Natural killer cell (primary cell): ENCODE results near the gene NMB. TPM values are rescaled to one million over a fixed set of nuclear protein-coding genes. Genes with fewer than 3 reads are reported as not detected.

Source experiments
- ATAC-seq, 3 donors: fragments of 150-1000 bp in 2 of 3; fragments of 200-7000 bp in 1 of 3; cut with Tn5 transposase; 1 replicate in 1 of 3; 2 replicates in 2 of 3; pipeline ENCODE4 v1.10.0; 2021; ENCODE audit warnings: mild to moderate bottlenecking in 2 of 3, moderate library complexity in 2 of 3
- DNase-seq, 2 donors: peaks; one replicate each; pipeline versions ENCODE4 v3.0.0 to v3.0.0-alpha.2; 2013 to 2021; ENCODE audit warnings: mixed read lengths in 1 of 2
- H3K27ac ChIP-seq: one replicate; pipeline ENCODE4 v1.5.1; 2013; ENCODE audit warnings: mild to moderate bottlenecking, low read length
- H3K27me3 ChIP-seq: one replicate; pipeline ENCODE4 v1.6.1; 2013; ENCODE audit warnings: low read length; ENCODE audit not compliant: control insufficient read depth, insufficient read depth
- H3K36me3 ChIP-seq: one replicate; pipeline ENCODE4 v1.6.1; 2013; ENCODE audit warnings: low read length; ENCODE audit not compliant: control insufficient read depth, insufficient read depth
- H3K4me1 ChIP-seq: one replicate; pipeline ENCODE4 v1.6.1; 2013; ENCODE audit warnings: low read length; ENCODE audit not compliant: control insufficient read depth, insufficient read depth
- H3K4me3 ChIP-seq: one replicate; pipeline ENCODE4 v1.5.1; 2013; ENCODE audit warnings: low read length
- H3K9me3 ChIP-seq: one replicate; pipeline ENCODE4 v1.6.1; 2013; ENCODE audit warnings: low read length; ENCODE audit not compliant: control insufficient read depth, insufficient read depth
- H3K27ac Mint-ChIP-seq, 2 donors: one replicate each; pipeline ENCODE4 v1.8.0; 2022; ENCODE audit warnings: mild to moderate bottlenecking in 2 of 2, mixed read lengths in 2 of 2, moderate library complexity in 1 of 2
- H3K27me3 Mint-ChIP-seq, 2 donors: one replicate each; pipeline ENCODE4 v1.8.0; 2022; ENCODE audit warnings: low read depth in 2 of 2, mixed read lengths in 2 of 2
- H3K36me3 Mint-ChIP-seq: one replicate; pipeline ENCODE4 v1.8.0; 2022; ENCODE audit warnings: mixed read lengths
- H3K4me1 Mint-ChIP-seq, 2 donors: one replicate each; pipeline ENCODE4 v1.8.0; 2022; ENCODE audit warnings: mixed read lengths in 2 of 2
- H3K4me3 Mint-ChIP-seq: one replicate; pipeline ENCODE4 v1.8.0; 2022; ENCODE audit warnings: mild to moderate bottlenecking, moderate library complexity, mixed read lengths
- H3K9me3 Mint-ChIP-seq, 2 donors: one replicate each; pipeline ENCODE4 v1.8.0; 2022; ENCODE audit warnings: mixed read lengths in 2 of 2
- CTCF ChIP-seq: fragments of 200-600 bp; IDR thresholded peaks from one replicate; pipeline ENCODE4 v1.8.0; 2022; ENCODE audit warnings: antibody characterized with exemption
- WGBS: methylation state at CpG from one replicate; pipeline ENCODE4 v1.1.7; 2013; ENCODE audit warnings: missing lambda C conversion rate; ENCODE audit not compliant: insufficient coverage; 5-methylcytosine and 5-hydroxymethylcytosine counted together
- intact Hi-C: fragments of 100-400 bp; cut with micrococcal nuclease; formaldehyde crosslinking; loops from one replicate; pipeline ENCODE4 v1.14.2; 2022
- total RNA-seq, 4 donors: library from RNA; stranded (reverse); fragments of 120-200 nt in 1 of 4; gene quantifications; one replicate each; pipeline versions ENCODE4 v1.2.3 to v1.2.4, GENCODE V29; 2013 to 2022

Gene NMB
- total RNA-seq: 1 to 10 TPM; 3.8 to 6.4 (median 5.1) TPM
- total RNA-seq (2013): 3.6 TPM

- WGBS: under 1% methylated on average over 59 of the region's 61 CpGs
These were observed at the start of gene NMB for GRCh38 chr15:84658080-84658787. NMB (minus strand) TSS chr15:84658199; CDS start chr15:84658152, 47 bp downstream.

GRCh38 chr15:84703808-84704207 lies 45.8 kb upstream of the NMB start:
- H3K9me3 Mint-ChIP-seq: no peaks in the 10 kb centered on the region
- H3K27ac Mint-ChIP-seq: peak overlapping the region; percentile 53 to 66
- H3K4me1 Mint-ChIP-seq: peaks cover 58 to 59% of the 10 kb centered on the region in 2 donors
- no peak overlapping the region for H3K4me3 Mint-ChIP-seq
- TF ChIP-seq CTCF: no peak
- Histone ChIP-seq H3K36me3 (peaks cover 2% of the 10 kb centered on the region), H3K27ac (no peak overlapping the region), H3K9me3 (no peaks in the 10 kb centered on the region), H3K4me1 (peaks cover 3% of the 10 kb centered on the region), H3K27me3 (no peaks in the 10 kb centered on the region), H3K4me3 (no peak overlapping the region)
- H3K27me3 Mint-ChIP-seq: no peaks in the 10 kb centered on the region
- DNase-seq (no peak), ATAC-seq (no peak)
- H3K36me3 Mint-ChIP-seq: no peaks in the 10 kb centered on the region
- intact Hi-C loops: no loop called here
- over 99% methylated on average over 5 of the region's 5 CpGs for WGBS

More at GRCh38 chr15:84658080-84658787, at the start of gene NMB:
- H3K9me3 ChIP-seq: no peaks in the 10 kb centered on the region
- DNase-seq (peak; percentile 78 to 92), ATAC-seq (peak; percentile 72 to 87 (median 79))
- H3K9me3 Mint-ChIP-seq: no peaks in the 10 kb centered on the region
- H3K4me1 Mint-ChIP-seq: peaks cover 39 to 48% of the 10 kb centered on the region in 2 donors
- no peaks in the 10 kb centered on the region for H3K27me3 ChIP-seq
- intact Hi-C loops: loop anchor here (2.0 kb wide), 1 partner anchor 59 kb away; the partner anchor contains the start of gene SEC11A
- H3K27ac Mint-ChIP-seq: peak within 1 kb of the TSS; percentile 76 to 81
- H3K36me3 ChIP-seq: no peaks in the 10 kb centered on the region
- peak within 1 kb of the TSS; percentile 89 for H3K4me3 Mint-ChIP-seq
- peak; percentile 69 for TF ChIP-seq CTCF
- H3K4me1 ChIP-seq: peaks cover 31% of the 10 kb centered on the region
- H3K27ac ChIP-seq: peak within 1 kb of the TSS; percentile 45
- peak within 1 kb of the TSS; percentile 43 for H3K4me3 ChIP-seq
- no peaks in the 10 kb centered on the region for H3K36me3 Mint-ChIP-seq
- no peaks in the 10 kb centered on the region for H3K27me3 Mint-ChIP-seq

GRCh38 chr15:84702961-84703482 lies 45.0 kb upstream of the NMB start:
- Mint-ChIP-seq H3K27ac (peak overlapping the region; percentile 53 to 66), H3K36me3 (no peaks in the 10 kb centered on the region), H3K27me3 (no peaks in the 10 kb centered on the region), H3K9me3 (no peaks in the 10 kb centered on the region), H3K4me1 (peaks cover 51 to 52% of the 10 kb centered on the region in 2 donors), H3K4me3 (no peak overlapping the region)
- Histone ChIP-seq H3K4me3 (no peak overlapping the region), H3K9me3 (no peaks in the 10 kb centered on the region), H3K27ac (no peak overlapping the region), H3K27me3 (no peaks in the 10 kb centered on the region), H3K36me3 (peaks cover 2% of the 10 kb centered on the region), H3K4me1 (peaks cover 3% of the 10 kb centered on the region)
- no peak for DNase-seq
- TF ChIP-seq CTCF: no peak
- intact Hi-C loops: no loop called here
- 57% methylated on average over 4 of the region's 4 CpGs for WGBS
- ATAC-seq: peak in 2 of 3 donors; percentile 34 to 45
